Daoy (cell line): ENCODE measurements around the gene PVALEF. TPM values are rescaled to one million over a fixed set of nuclear protein-coding genes. Genes with fewer than 3 reads are reported as not detected.

ENCODE experiments used
- DNase-seq: peaks from one replicate; pipeline ENCODE4 v3.0.0-alpha.2; 2015; ENCODE audit warnings: low read depth
- total RNA-seq: library from RNA; depleted of rRNA; stranded (reverse); fragments of >200 nt; shearing (Covaris generic); gene quantifications from 2 replicates; pipeline ENCODE4 v1.2.3, GENCODE V29; 2014; rRNA removed

The PVALEF gene
- total RNA-seq, result not detected in 2 replicates

DNA sequence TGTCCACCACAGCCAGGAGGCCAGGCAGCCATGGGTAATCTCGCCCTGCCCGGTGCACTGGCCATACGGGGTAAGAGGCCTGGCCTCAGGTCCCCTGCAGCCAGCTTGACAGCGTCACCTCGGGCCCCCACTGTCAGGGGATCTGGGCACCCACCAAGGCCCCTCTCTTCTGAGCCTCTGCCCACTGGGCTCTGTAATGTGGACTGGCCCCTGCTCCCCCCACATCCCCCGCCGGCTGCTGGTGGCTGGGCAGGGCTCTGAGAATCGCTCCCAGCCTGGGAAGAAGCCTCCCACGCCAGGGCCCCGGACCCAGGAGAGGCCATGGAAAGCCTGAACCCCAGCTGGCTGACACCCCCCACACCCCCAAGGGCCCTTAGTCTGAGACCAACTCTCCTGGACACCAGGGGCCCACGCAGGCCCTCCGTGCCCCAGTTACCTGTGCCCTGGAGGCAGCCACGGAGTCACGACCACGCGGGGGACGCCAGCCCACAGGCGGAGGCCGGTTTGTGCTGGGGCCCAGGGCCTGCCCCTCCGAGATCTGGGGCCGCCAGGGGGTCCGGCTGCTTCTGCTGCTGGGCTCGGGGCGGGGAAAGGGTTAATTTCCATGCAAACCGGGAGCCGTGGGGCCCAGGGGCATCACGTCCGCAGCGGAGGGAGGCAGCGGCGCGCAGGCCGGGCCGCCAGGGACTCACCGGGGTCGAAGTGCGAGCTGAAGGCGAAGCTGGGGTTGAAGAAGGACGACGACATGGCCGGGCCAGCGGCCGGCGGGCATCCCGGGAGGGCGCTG lies at the start of gene PVALEF:
Gene PVALEF, plus strand, starts transcription at position 262 of the 787 bp plus-strand sequence. CDS start 15,720 bp downstream, outside the sequence.
- DNase-seq, result no peak

DNA sequence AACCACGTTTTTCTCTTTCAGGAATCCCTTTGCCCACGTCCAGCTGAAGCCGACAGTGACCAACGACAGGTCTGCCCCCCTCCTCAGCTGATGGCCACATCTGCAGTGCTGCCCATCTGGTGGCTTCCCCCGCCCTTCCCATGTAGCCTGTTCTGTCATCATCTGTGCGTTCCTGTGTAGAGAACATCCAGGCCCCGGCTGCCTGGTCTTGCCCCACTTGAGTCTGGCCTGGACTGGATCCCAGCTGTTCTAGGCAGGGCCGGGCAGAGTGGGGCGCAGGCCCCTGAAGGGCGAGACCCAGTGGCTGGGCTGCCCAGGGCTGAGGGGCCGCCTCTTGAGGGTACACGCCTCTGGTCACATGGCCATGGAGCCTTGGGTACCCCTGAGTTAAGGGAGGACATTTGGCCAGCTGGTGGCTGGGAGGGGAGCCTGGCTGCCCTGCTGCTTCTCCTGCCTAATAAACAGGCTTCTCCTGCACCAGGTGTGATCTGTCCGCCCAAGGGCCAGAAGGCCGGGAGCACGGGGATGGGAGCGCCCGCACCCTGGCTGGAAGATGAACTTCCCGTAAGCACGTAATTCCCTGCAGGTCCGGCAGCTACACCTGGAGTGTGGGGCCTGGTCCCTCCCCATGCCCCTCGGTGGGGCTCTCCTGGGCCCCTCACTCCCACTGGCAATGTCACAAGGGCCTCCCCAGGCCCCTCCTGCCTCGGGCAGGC lies 49.4 kb upstream of the PVALEF start:
- no peak for DNase-seq

GRCh38 chr17:81116704-81117103 lies 48.6 kb upstream of the PVALEF start:
- DNase-seq, result no peak

DNA sequence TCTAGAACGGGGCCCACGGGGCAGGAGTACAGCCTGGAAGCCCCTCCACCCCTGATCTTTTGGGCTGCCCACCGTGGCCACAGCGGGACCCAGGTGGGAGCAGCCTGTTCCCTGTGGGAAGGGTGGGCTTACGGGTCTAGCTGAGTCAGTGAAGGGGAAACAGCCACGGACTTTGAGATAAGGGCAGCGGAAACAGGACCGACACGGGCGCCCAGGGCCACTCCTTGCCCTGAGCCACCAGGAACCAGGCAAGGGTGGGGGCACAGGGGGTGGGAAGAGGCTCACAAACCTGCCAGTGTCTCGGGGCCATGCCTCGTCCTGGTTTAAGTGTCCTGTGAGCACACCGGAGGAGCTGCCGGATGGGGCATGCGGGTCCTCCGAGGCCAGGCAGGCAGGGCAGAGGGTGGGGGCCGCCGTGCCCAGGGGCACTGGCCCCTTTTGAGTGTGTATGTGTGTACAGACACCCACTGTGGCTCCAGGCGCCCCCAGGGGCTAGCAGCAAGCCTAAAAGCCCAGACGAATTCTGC lies 47.6 kb upstream of the PVALEF start:
- DNase-seq, result no peak

DNA sequence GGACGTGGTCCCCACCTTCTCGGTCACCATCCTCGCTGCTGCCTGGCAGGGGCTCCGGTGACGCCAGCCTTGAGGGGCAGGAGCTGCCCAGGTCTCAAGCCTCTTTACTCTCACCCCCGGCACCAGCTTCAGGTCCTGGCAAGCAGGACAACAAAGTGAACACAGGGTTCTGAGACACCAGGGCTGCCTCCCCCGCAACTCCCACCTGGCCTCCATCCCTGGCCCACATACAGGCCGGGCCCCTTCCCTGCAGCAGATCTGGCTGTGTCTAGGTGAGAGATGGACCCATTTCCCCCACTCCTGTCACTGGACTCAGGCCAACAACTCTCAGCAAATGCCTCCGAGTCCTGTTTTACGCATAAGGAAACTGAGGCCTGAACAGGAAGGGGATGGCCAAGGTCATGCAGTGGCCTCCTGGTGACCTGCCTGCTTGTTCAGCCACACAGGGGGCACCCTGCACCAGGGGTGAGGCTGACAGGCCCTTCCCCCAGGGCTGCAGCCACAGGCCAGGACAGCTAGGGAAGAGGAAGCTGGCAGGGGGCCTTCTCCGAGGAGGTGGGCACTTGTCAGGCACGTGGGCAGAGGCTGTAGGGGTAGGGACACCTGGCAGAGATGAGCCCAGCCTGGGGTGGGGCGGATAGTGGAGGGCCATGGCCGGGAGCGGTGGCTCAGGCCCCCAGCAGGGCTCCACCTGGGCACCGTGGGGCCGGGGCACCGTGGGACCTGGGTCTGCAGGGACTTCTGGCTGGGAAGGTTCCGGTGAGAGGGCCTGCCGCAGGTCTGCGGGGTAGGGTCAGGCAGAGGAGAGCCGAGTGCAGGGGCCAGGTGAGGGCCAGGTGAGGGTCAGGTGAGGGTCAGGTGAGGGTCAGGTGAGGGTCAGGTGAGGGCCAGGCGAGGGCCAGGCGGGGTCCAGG lies 46.7 kb upstream of the PVALEF start:
- peak; percentile 39 for DNase-seq

DNA sequence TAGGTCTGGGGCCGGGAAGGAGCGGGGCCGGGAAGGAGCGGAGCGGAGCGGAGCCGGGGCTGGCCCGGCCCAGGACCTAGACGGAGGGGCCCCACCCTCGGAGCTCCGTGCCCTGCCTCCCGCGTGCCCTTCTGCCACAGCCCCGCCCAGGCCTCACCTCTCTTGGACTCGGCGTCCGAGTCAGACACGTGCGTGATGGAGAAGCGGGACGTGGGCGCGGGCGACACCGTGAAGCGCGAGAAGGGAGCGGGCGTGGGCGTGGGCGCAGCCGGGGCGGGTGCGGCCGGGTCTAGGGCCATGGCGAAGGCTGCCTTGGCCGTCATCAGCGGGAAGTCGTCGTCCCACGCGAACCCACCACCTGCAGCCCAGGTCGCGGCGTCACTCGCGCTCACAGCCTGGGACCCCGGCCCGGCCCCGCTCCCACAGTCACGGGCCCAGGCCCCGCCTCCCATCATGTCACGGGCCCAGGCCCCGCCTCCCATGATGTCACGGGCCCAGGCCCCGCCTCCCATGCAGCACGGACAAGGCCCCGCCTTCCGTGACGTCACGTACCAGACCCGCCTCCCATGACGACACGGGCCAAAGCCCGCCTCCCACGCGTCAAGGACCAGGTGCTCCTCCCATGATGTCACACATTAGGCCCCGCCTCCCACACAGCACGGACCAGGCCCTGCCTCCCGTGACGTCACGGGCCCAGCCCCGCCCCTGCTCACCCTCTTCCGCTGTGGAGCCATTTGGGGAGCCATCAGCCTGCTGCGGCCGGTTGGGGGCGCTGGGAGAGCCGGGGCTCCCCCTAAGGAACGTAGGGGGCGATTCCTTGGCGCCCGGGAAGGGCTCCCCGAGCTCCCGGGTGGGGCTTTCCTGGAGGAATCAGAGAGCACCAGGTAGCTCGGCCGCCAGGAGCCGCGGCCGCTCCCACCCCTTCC lies 45.8 kb upstream of the PVALEF start:
- DNase-seq, result peak; percentile 97

- DNase-seq, result no peak
Measured at GRCh38 chr17:81120149-81120484, 45.2 kb upstream of the PVALEF start.

- DNase-seq, result no peak
Measured at GRCh38 chr17:81120695-81121621, 44.3 kb upstream of the PVALEF start.

GRCh38 chr17:81121841-81122733 lies 43.2 kb upstream of the PVALEF start:
- DNase-seq, result no peak

DNA sequence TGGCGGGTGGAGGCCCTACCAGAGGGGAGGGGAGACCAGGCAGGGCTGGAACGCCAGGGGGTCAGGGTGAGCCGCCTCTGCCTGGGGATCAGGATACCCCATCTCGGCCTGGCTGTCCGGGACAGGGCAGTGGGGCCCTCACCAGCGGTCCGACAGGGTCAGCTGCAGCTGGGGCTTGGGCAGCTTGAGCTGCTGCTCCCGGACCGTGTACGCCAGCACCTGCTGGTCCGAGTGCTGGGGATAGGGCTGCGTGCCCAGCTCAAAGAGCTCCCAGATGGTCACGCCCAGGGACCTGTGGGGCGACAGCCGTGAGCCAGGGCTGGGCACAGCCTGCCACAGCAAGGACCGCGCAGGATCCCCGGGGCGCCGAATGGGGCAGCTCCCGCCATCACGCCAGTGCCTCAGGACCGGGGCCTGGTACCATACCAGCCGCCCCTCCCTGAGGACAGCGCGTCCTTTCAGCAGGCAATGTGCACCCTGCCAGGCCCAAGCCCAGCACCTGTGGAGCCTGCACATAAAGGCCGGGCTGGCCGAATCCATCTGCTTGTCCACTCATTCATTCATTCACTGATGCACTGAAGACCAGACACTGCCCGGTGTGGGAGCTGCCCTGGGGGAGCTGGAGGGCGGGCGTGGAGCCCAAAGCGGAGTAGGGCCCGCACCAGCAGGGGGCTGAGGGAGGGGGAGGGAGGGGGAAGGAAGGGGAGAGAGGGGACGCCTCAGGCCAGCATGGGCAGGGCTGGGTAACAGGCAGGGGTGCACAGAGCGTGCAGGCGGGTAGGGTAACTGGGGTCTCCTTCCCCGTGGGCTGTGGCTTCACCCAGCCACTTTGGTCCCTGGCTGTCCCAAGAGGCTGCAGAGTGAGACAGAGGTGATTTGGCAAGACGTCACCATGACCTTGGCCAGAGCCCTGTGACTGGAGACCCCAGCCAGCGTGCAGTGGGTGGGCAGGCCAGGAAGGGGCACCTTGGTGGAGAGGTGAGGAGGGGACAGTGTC lies 42.0 kb upstream of the PVALEF start:
- DNase-seq, result no peak

DNA sequence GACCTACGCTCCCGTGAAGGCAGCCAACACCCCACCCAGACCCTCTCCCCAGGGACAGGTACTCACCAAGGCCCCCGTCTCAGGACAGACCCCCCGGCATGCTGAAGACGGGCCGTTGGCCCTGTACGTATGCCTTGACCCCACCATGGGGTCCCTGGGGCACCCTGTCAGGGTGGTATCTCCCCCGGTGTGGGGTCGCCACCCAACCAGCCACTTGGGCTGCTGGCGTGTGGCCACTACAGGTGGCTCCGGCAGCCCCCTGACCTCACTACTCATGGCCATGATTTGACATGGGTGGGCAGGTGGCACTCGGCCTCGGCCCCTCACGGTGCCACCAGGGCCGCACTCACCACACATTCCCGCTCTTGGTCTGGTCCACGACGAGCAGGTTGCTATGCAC lies 40.9 kb upstream of the PVALEF start:
- no peak for DNase-seq

- DNase-seq, result peak; percentile 31
Measured at GRCh38 chr17:81125573-81126081, 39.7 kb upstream of the PVALEF start.

DNA sequence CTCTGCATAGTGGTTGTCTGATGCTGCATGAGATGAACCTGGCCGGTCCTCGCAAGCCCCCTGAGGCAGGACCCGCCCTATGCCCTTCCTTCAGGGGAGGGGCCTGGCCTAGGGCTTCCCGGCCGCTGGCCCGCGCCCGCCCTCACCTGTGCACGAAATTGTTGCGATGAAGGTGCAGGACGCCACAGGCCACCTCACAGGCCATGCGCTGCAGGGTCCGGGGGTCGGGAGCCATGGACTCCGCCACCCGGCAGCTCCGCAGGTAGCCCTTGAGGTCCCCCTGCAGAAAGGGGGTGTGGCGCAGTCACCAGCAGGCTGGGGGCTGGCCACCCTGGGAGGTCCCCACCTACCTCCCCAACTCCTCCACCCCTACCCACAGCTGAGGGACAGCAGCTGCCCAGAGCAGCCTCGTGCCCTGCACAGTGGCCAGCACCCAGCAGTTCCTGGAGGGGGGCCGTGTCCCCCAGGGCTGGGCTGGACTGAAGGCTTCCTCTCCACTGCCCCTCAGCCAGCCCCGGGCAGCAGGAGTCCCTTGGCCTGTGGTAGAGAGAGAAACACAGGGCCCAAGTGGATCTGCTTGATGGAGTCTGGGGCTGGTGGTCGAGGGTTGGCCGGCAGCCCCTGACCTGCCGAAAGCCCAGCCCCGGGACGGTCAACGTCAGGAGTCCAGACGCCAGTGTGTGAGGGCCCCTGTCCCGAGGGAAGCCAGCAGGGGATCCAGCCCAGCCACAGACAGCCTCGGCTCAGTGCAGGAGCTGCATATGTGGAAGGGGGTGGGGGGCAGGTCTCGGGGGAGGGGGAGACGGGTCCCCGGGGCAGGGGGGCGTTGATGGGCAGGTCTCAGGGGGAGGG lies 38.8 kb upstream of the PVALEF start:
- no peak for DNase-seq

- DNase-seq, result no peak
Measured at GRCh38 chr17:81127133-81127455, 38.2 kb upstream of the PVALEF start.

DNA sequence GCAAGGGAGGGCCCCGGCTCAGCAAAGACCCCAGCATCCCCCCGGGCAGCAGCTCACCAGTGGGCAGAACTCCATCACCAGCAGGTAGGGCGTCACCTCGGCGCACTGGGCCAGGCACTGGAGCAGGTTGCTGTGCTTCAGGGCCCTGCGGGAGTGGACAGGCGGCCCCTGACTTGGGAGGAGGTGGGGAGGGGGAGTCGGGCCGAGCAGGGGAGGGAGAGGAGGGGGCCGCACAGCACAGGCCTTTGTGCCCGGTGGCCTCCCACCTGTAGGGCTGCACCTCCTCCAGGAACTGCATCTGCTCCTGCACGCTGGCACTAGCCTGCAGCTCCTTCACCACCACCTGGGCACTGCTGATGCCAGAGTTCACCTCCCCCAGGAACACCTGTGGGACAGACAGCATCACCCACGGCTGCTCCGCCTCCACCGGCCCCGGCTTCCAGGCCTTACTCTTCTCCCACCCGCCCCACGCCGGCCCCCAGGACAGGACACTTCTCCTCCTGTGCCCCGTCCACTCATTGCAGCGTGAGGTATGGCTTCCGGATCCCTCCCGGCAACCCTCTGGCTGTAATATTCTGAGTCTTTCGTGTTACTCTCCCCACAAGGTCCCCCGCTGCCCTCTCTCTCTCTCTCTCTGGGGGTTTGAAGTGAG lies 37.7 kb upstream of the PVALEF start:
- DNase-seq, result no peak

- no peak for DNase-seq
Measured at GRCh38 chr17:81128338-81128737, 37.0 kb upstream of the PVALEF start.
